DND-41 (cell line): ENCODE measurements around the gene LRRC10B.

ENCODE experiments used
- ATAC-seq: fragments of 200-7000 bp; cut with Tn5 transposase; 3 replicates; pipeline ENCODE4 v1.9.1; 2021; ENCODE audit warnings: low read depth; ENCODE audit not compliant: insufficient read depth
- DNase-seq: peaks from one replicate; pipeline ENCODE4 v3.0.0-alpha.2; 2020
- H2AFZ ChIP-seq: 2 replicates; pipeline ENCODE4 v1.6.0; 2012; ENCODE audit warnings: low read depth, low read length
- H3K27ac ChIP-seq: 2 replicates; pipeline ENCODE4 v1.5.1; 2012; ENCODE audit warnings: low read length, inconsistent platforms
- H3K27me3 ChIP-seq: fragments of 200-600 bp; sonication (generic); 2 replicates; pipeline ENCODE4 v1.6.0; 2012; ENCODE audit warnings: low read length, mild to moderate bottlenecking, inconsistent platforms; ENCODE audit not compliant: insufficient read depth, poor library complexity
- H3K36me3 ChIP-seq: 2 replicates; pipeline ENCODE4 v1.5.1; 2012; ENCODE audit warnings: low read length, inconsistent platforms; ENCODE audit not compliant: insufficient read depth
- H3K4me1 ChIP-seq: 2 replicates; pipeline ENCODE4 v1.5.1; 2012; ENCODE audit warnings: mild to moderate bottlenecking, low read length; ENCODE audit not compliant: insufficient read depth
- H3K4me2 ChIP-seq: 2 replicates; pipeline ENCODE4 v1.6.0; 2012; ENCODE audit warnings: mild to moderate bottlenecking, moderate library complexity, low read length, inconsistent platforms; ENCODE audit not compliant: insufficient read depth
- H3K4me3 ChIP-seq, 2 experiments: fragments of 200-600 bp in 1 of 2; shearing (Covaris generic) in 1 of 2; 2 replicates each; pipeline ENCODE4 v1.5.1; 2012 to 2016; ENCODE audit warnings: inconsistent platforms in 2 of 2, low read length in 2 of 2, mild to moderate bottlenecking in 2 of 2, low read depth in 1 of 2, moderate library complexity in 1 of 2
- H3K79me2 ChIP-seq: 2 replicates; pipeline ENCODE4 v1.6.0; 2012; ENCODE audit warnings: low read length, inconsistent platforms; ENCODE audit not compliant: insufficient read depth
- H3K9ac ChIP-seq: 2 replicates; pipeline ENCODE4 v1.6.0; 2012; ENCODE audit warnings: low read depth, mild to moderate bottlenecking, inconsistent platforms, low read length, moderate library complexity
- H3K9me3 ChIP-seq: 2 replicates; pipeline ENCODE4 v1.5.1; 2012; ENCODE audit warnings: low read length, moderate library complexity, mild to moderate bottlenecking, inconsistent platforms; ENCODE audit not compliant: insufficient read depth, severe bottlenecking
- H4K20me1 ChIP-seq: 2 replicates; pipeline ENCODE4 v1.6.0; 2012; ENCODE audit warnings: low read length; ENCODE audit not compliant: insufficient read depth
- CTCF ChIP-seq: IDR thresholded peaks from 2 replicates; pipeline ENCODE4 v1.5.1; 2012; ENCODE audit warnings: borderline replicate concordance, low read length, moderate library complexity, mild to moderate bottlenecking; ENCODE audit not compliant: poor library complexity, severe bottlenecking; ENCODE audit errors: extremely low read depth
- EZH2 ChIP-seq: IDR thresholded peaks from 3 replicates; pipeline ENCODE4 v1.6.1; 2012; ENCODE audit warnings: borderline replicate concordance, low read depth, mild to moderate bottlenecking, moderate library complexity, low read length, inconsistent platforms; ENCODE audit not compliant: severe bottlenecking

The LRRC10B gene

GRCh38 chr11:61468002-61468401 is 40.5 kb upstream of the LRRC10B start:
- H3K27ac ChIP-seq: no peak overlapping the region
- DNase-seq: no peak
- TF ChIP-seq CTCF (no peak), EZH2 (no peak)
- H4K20me1 ChIP-seq: 0 out of 2 replicates have a peak, but pooled peaks cover 2% of the 10 kb centered on the region
- H3K9me3 ChIP-seq: no peaks in the 10 kb centered on the region
- H3K79me2 ChIP-seq: no peaks in the 10 kb centered on the region
- no peak for ATAC-seq
- H3K27me3 ChIP-seq: no peaks in the 10 kb centered on the region
- H3K36me3 ChIP-seq: peaks cover 18% of the 10 kb centered on the region
- H3K4me1 ChIP-seq: no peaks in the 10 kb centered on the region
- no peak overlapping the region for H3K4me3 ChIP-seq
- H2AFZ ChIP-seq: no peak overlapping the region
- no peak overlapping the region for H3K4me2 ChIP-seq
- no peak overlapping the region for H3K9ac ChIP-seq

- no peak; the same call in 2 of the 3 replicates for ATAC-seq
- Histone ChIP-seq H2AFZ (no peak overlapping the region), H3K36me3 (peaks cover 23% of the 10 kb centered on the region)
Observed at GRCh38 chr11:61472282-61472681, 36.3 kb upstream of the LRRC10B start.

GRCh38 chr11:61472868-61473267 is 35.7 kb upstream of the LRRC10B start:
- Histone ChIP-seq H3K36me3 (peaks cover 23% of the 10 kb centered on the region), H3K27me3 (no peaks in the 10 kb centered on the region), H3K4me1 (peaks cover 4% of the 10 kb centered on the region), H3K79me2 (no peaks in the 10 kb centered on the region), H3K9me3 (no peaks in the 10 kb centered on the region), H3K9ac (no peak overlapping the region), H3K4me3 (no peak overlapping the region), H2AFZ (no peak overlapping the region), H4K20me1 (peaks cover 5% of the 10 kb centered on the region), H3K4me2 (no peak overlapping the region), H3K27ac (no peak overlapping the region)
- DNase-seq (no peak), ATAC-seq (no peak)
- TF ChIP-seq CTCF: no peak
- no peak for TF ChIP-seq EZH2

More at GRCh38 chr11:61472282-61472681, 36.3 kb upstream of the LRRC10B start:
- H3K9me3 ChIP-seq: no peaks in the 10 kb centered on the region
- H3K4me3 ChIP-seq: no peak overlapping the region
- no peak overlapping the region for H3K4me2 ChIP-seq
- TF ChIP-seq EZH2: no peak
- no peak for TF ChIP-seq CTCF
- no peak for DNase-seq
- no peak overlapping the region for H3K27ac ChIP-seq
- no peaks in the 10 kb centered on the region for H3K79me2 ChIP-seq
- H3K27me3 ChIP-seq: no peaks in the 10 kb centered on the region
- H4K20me1 ChIP-seq: no peaks in the 10 kb centered on the region; the same call in 1 of the 2 replicates
- H3K4me1 ChIP-seq: no peaks in the 10 kb centered on the region
- H3K9ac ChIP-seq: no peak overlapping the region
